ENCODE results near the gene MDH2.

GRCh38 chr7:76044375-76044865 is 3.5 kb upstream of the MDH2 start:
- no peak for TF ChIP-seq CTCF (IDR thresholded peaks at IDR 0.05; ENCODE audit: low read length)
- TF ChIP-seq EZH2 (IDR thresholded peaks at IDR 0.05; ENCODE audit: borderline replicate concordance, low read length), result no peak

Data from OCI-LY1 (cell line).